Right cardiac atrium (tissue), 5 donors: ENCODE data around the gene BPIFB6. TPM values are rescaled to one million over a fixed set of nuclear protein-coding genes. Genes with fewer than 3 reads are reported as not detected.

ENCODE experiments used
- ATAC-seq, 2 donors: fragments of 200-7000 bp; cut with Tn5 transposase; one replicate each; pipeline versions ENCODE4 v1.8.0 to v1.9.1; 2020; ENCODE audit warnings: moderate library complexity in 2 of 2, mild to moderate bottlenecking in 1 of 2
- DNase-seq, 3 donors: peaks; one replicate each; pipeline ENCODE4 v3.0.0-alpha.2; 2020
- H3K27ac ChIP-seq: one replicate; pipeline ENCODE4 v1.5.1; 2013; ENCODE audit warnings: mild to moderate bottlenecking, low read length, control low read depth, moderate library complexity
- H3K27me3 ChIP-seq: one replicate; pipeline ENCODE4 v1.6.1; 2013; ENCODE audit not compliant: control insufficient read depth, insufficient read depth
- H3K4me1 ChIP-seq: one replicate; pipeline ENCODE4 v1.6.1; 2013; ENCODE audit warnings: low read length; ENCODE audit not compliant: control insufficient read depth, insufficient read depth
- H3K4me3 ChIP-seq: one replicate; pipeline ENCODE4 v1.5.1; 2013; ENCODE audit warnings: low read length, control low read depth
- H3K9me3 ChIP-seq: one replicate; pipeline ENCODE4 v1.6.1; 2013; ENCODE audit warnings: low read length; ENCODE audit not compliant: control insufficient read depth
- WGBS: extraction: QIAGEN DNeasy Blood & Tissue Kit; methylation state at CpG from one replicate; pipeline ENCODE4 v1.1.7; 2013; 5-methylcytosine and 5-hydroxymethylcytosine counted together
- intact Hi-C, 4 donors: fragments of 100-400 bp; cut with DNase I; formaldehyde crosslinking; loops; one replicate each; pipeline versions ENCODE4 v1.11.0 to v1.14.0; 2022 to 2023
- polyA plus RNA-seq: library from polyadenylated mRNA; stranded (reverse); fragments of 200-250 nt; gene quantifications from one replicate; pipeline ENCODE4 v1.2.3, GENCODE V29; 2013
- total RNA-seq, 4 donors: library from RNA; stranded (reverse); fragmentation: NEBNext Ultra II Directional; extraction: Animal tissue kit (Norgen Biotek cat#: 25700); gene quantifications; one replicate each; pipeline ENCODE4 v1.2.1, GENCODE V29; 2021
- donor health status: healthy with polysubstance abuse.
- donor health status: DM: no; HTN: yes; CAD: no.
- donor health status: DM: no; HTN: no; CAD: no.
- donor health status: DM: no; HTN: yes; CAD: no; lungs with severe emphysema.
- donor health status: DM: yes; HTN: yes; CAD: no.

BPIFB6 gene
- total and polyA plus RNA-seq, 5 donors, result not detected

DNA sequence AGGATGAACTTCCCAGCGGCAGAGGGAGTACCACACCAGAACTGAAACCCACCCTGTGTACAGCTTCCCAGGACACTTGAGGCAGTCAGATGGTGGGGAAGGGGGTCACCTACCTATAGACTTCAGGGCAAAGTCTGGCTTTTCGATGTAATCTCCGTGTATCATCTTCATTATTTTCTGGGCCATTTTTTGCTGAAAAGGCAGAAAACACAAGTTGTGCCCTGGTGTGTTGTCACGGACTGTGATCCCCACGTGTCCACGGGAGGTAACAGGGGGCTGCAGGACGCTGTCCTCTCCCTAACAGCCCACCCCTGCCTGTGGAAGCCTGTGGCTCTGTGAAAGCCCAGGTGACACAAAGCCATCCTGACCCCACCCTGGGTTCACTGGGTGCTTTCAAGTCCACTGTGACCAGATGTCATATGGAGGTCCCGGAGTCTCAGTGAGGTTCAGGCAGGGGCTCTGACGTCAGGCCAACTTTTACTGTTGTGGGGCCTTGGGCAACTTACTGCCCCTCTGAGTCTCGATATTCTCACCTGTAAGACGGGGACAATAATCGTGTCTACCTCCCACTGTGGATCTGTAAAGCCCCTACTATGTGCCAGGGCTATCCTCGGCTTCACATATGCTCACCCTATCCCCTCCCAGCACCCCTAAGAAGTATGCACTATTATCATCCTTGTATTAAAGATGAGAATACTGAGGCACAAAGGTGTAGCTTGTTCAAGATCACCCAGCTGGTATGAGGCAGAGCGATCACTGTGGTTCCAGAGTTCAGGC lies 41.8 kb upstream of the BPIFB6 start:
- WGBS, result 87% methylated on average over 14 of the region's 14 CpGs
- intact Hi-C loops, result no loop called here
- no peak for ATAC-seq
- Histone ChIP-seq H3K27ac (no peak overlapping the region), H3K9me3 (no peaks in the 10 kb centered on the region), H3K27me3 (no peaks in the 10 kb centered on the region), H3K4me3 (no peak overlapping the region), H3K4me1 (no peaks in the 10 kb centered on the region)
- no peak for DNase-seq

DNA sequence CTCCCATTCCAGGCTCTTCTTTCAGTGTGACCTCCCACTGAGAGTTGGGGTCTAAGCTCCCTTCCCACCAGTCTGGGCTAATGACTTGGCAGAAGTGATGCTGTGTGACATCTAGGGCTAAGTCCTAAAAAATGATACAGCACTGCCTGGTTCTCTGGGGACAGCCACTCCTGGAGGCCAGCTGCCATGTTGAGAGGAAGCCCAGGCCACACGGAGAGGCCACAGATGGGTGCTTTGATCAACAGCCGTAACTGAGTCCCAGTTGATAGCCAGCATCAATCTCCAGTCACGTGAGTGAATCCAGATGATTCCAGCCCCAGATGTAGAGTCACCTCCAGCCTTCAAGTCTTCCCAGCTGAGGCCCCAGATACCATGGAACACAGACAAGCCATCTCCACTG lies 41.0 kb upstream of the BPIFB6 start:
- DNase-seq (no peak), ATAC-seq (no peak)
- WGBS, result 75% methylated on average over 3 of the region's 3 CpGs
- intact Hi-C loops, result no loop called here
- H3K27me3 ChIP-seq, result no peaks in the 10 kb centered on the region
- no peaks in the 10 kb centered on the region for H3K4me1 ChIP-seq
- no peak overlapping the region for H3K27ac ChIP-seq
- H3K4me3 ChIP-seq, result no peak overlapping the region
- no peaks in the 10 kb centered on the region for H3K9me3 ChIP-seq

DNA sequence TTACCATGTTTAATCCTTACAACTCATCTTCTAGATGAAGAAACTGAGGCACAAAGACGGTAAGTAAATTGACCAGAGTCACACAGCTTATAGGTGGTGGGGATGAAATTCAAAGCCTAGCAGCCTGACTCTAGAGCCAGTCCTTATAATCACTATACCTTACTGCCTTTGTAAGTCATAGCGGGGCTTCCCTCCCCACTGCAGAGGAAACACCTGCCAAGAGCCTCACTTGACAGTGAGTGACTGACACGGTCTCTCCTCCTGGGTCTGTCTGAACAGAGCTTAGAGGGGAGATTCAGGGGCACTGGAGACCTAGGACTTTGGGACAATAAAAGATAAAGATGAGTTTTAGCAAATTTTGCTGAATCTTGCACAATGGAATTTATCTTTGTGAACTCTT lies 40.1 kb upstream of the BPIFB6 start:
- H3K27ac ChIP-seq, result no peak overlapping the region
- 62% methylated on average over 3 of the region's 3 CpGs for WGBS
- H3K27me3 ChIP-seq, result no peaks in the 10 kb centered on the region
- H3K4me1 ChIP-seq, result no peaks in the 10 kb centered on the region
- H3K9me3 ChIP-seq, result no peaks in the 10 kb centered on the region
- intact Hi-C loops, result no loop called here
- no peak for ATAC-seq
- no peak for DNase-seq
- H3K4me3 ChIP-seq, result no peak overlapping the region

DNA sequence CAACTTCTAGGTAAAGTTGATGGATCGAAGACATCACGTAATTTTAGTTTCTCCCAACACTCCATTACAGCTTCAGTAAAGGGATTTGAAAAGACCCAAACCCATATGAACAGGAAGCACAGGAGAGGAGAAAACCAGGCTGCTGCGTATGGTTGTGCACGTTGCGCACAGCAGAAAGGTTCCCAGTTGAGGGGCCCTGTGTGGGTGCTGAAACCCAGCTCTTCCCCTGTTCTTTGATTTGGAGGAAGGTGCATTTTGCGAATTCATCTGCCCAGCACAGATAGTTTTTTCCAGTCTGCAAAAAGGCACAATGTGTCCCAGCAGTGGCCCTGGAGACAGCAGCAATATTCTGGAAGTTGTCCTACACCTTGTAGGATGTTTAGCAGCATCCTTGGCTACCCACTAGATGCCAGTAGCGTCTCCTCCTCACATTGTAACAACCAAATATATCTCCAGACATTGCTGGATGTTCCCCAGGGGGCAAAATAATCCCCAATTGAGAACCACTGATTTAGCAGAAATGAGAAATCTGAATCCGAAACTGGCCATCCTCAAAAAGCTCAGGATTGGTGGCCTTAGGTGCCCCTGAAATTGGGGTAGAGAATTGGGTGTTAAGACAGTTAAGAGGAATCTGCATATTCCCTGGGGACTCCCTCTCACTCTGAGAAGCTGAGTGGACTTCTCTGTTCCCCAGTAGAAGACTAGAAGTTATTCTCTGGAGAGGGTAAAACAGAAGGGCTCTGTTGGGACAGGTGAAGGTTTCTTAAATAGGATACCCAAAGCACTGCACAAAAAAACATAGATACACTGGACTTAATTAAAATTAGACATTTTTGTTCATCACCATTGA lies 39.4 kb upstream of the BPIFB6 start:
- intact Hi-C loops, result no loop called here

DNA sequence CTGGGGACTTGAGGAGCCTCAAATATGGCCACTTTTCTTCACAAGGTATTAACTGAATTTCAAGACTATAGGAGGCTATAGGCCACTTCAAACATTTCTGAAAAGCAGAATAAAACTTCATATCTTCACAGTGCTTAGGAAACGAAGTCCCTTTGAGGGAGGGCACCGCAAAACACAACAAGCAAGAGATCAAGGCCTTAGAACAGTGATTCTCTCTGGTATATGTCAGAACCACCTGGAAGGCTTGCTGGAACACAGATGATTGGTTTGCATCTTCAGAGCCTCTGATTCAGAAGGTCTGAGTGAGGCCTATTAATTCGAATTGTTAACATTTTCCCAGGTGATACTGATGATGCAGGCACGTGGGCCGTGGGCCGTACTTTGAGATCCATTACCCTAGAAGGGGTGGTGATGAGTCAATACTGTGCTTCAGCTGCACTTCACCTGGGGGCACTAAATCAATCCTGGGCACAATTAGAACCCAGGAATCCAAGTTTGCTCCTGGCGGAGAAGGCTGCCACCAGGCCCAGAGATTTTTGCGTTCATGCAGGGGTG lies 37.9 kb upstream of the BPIFB6 start:
- intact Hi-C loops, result no loop called here
- no peak for DNase-seq
- Histone ChIP-seq H3K27ac (no peak overlapping the region), H3K4me1 (no peaks in the 10 kb centered on the region), H3K9me3 (no peaks in the 10 kb centered on the region), H3K27me3 (no peaks in the 10 kb centered on the region), H3K4me3 (no peak overlapping the region)
- no peak for ATAC-seq
- WGBS, result 82% methylated on average over 8 of the region's 8 CpGs

More for the DNA sequence above, 39.4 kb upstream of the BPIFB6 start:
- H3K4me3 ChIP-seq, result no peak overlapping the region
- ATAC-seq, result no peak
- no peak for DNase-seq
- H3K27ac ChIP-seq, result no peak overlapping the region
- no peaks in the 10 kb centered on the region for H3K9me3 ChIP-seq
- no peaks in the 10 kb centered on the region for H3K27me3 ChIP-seq
- H3K4me1 ChIP-seq, result no peaks in the 10 kb centered on the region
- WGBS, result 82% methylated on average over 8 of the region's 8 CpGs

DNA sequence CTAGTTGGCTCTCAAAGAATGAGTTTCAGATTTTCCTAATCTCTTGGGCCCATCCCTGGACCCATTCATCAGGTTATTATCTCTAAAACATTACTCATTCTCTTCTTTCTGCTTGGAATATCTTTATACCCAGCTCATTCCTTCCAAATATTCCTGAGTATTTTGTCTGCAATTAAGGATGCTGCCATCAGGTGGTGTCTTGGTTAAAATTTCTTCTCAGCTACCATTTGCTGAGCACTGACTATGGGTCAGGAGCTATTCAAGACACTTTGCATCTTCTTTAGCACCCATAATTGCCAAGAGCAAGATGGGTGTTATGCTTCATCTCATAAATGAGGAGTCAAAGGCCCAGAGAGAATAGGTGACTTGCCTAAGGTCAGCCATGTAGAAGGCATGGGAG lies 35.6 kb upstream of the BPIFB6 start:
- H3K9me3 ChIP-seq, result no peaks in the 10 kb centered on the region
- H3K27me3 ChIP-seq, result no peaks in the 10 kb centered on the region
- DNase-seq (no peak), ATAC-seq (no peak)
- no peaks in the 10 kb centered on the region for H3K4me1 ChIP-seq
- no peak overlapping the region for H3K27ac ChIP-seq
- intact Hi-C loops, result no loop called here
- no peak overlapping the region for H3K4me3 ChIP-seq

DNA sequence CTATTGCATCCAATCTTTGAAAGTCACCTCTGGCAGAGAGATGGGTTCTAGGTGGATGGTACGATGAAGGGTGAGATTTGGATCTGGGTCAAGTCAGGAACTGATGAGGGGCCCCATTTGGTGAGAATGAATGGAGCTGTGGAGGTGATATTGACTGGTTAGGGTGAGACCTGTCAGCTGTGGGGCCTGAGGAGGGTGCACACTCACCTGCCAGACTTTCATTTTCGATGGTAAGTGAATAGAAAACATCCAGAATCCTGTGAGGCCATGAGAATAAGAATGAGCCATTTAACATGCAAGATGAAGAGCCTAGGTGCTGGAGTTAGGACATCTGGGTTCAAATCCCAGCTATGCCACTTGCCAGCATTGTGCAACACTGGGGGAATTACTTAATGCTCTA lies 34.0 kb upstream of the BPIFB6 start:
- H3K4me3 ChIP-seq, result no peak overlapping the region
- H3K4me1 ChIP-seq, result no peaks in the 10 kb centered on the region
- 73% methylated on average over 2 of the region's 2 CpGs for WGBS
- H3K27ac ChIP-seq, result no peak overlapping the region
- no peaks in the 10 kb centered on the region for H3K27me3 ChIP-seq
- intact Hi-C loops, result no loop called here
- ATAC-seq (no peak), DNase-seq (no peak)
- H3K9me3 ChIP-seq, result no peaks in the 10 kb centered on the region

DNA sequence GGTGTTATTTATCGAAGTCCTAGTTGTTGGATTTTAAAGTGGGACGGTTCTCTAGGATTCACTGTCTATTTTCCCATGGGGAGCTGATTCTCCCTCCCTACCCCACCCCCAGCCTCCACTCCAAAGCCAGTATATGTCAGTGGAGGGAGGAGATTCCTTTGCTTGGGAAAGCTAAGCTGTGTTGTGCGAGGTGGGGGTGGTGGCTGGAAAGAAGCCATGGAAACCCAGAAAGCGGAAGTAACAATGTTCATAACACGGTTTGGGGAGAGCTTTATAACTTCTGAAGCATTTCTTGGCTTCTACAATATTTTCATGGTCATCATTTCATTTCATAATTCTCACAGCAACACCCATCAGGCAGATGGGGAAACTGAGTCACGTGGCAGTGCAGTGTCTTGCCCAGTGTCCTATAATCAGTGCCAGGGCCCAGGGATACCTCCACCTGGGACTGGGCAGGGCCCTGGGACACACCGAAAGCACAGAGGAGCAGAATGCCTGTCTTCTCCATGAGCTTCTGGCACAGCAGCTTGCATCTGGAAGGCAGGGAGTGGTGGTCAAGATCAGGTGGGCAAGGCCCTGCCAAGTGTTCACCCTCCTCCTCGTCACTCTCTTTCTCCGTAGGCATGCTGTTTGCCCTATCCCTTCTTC lies 31.7 kb upstream of the BPIFB6 start:
- DNase-seq (peak in 1 of 3 donors; percentile 3), ATAC-seq (no peak)
- Histone ChIP-seq H3K4me1 (no peaks in the 10 kb centered on the region), H3K27ac (no peak overlapping the region), H3K4me3 (no peak overlapping the region), H3K9me3 (no peaks in the 10 kb centered on the region), H3K27me3 (no peaks in the 10 kb centered on the region)
- WGBS, result 56% methylated on average over 9 of the region's 9 CpGs
- intact Hi-C loops, result no loop called here

DNA sequence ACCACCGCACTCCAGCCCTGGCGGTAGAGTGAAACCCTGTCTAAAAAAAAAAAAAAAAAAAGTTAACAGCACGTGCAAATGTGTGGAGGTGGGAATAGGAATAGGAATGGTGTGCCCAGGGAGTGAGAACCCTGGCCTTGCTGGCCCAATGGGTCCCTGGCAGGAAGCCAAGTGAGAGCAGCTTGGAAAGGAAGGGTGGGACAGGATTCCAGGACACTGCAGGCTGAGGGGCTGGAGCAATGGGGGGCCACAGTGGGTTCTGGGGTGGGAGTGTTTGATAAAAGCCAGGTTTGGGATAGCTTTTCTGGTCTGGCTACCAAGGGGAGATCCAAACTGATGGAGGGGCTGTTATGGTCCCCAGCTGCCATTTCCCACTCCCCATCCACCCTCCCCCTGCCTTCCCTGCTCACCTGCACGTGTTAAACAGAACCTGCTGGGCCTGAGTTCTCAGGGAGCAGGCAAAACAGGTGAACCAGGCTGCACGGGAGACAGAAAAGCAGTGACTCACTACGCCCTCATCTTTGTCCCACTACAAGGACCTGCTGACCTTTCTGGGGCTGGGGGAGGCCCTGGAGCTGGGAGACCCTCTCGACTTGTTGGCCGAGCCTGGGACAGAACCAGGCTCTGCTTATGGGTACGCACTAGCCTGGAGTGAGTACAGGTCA lies 30.5 kb upstream of the BPIFB6 start:
- ATAC-seq (peak in 1 of 2 donors; percentile 26), DNase-seq (peak in 1 of 3 donors; percentile 23)
- intact Hi-C loops, result no loop called here
- Histone ChIP-seq H3K4me3 (no peak overlapping the region), H3K9me3 (no peaks in the 10 kb centered on the region), H3K27me3 (no peaks in the 10 kb centered on the region), H3K27ac (no peak overlapping the region), H3K4me1 (no peaks in the 10 kb centered on the region)
- 57% methylated on average over 9 of the region's 9 CpGs for WGBS

DNA sequence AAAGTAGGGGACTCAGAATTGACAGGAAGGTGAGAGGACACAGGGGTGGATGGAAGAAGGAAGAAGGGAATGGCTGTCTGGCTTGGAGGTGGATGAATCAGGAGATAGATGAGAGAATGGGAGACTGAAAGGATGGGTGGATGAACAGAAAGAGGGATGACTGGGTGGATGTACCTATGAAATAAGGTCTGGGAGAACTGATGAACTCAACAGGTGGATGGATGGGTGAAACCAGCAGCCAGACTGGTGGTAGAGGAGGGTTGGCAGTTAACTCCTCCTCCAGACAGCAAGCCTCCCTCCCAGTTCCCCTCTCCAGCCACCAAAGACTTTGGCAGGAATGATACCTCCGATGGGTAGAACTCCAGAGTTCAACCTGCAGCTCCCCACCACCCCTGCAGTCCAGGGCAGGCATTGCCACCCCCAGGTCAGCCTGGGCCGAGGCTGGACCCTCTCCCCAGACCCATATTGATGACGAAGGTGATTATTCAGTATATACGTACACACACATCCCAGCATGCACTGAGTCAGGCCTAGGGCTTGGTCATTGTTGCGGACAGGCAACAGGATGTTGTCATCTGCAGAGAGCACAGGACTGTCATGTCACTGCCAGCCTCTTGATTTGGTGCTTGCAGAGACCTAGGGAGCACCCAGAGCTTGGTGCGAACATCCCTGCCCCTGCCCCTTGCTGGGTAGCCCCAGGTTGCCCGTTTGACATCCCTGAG lies 29.2 kb upstream of the BPIFB6 start:
- WGBS, result 78% methylated on average over 7 of the region's 7 CpGs
- H3K4me3 ChIP-seq, result no peak overlapping the region
- DNase-seq, result peak in 1 of 3 donors; percentile 32
- no peaks in the 10 kb centered on the region for H3K9me3 ChIP-seq
- H3K27ac ChIP-seq, result no peak overlapping the region
- intact Hi-C loops, result no loop called here
- ATAC-seq, result no peak
- no peaks in the 10 kb centered on the region for H3K4me1 ChIP-seq
- no peaks in the 10 kb centered on the region for H3K27me3 ChIP-seq
